Tibial artery (tissue), 4 donors: ENCODE data around the gene ACHE.

ENCODE experiments used
- DNase-seq, 2 donors: peaks; one replicate each; pipeline ENCODE4 v3.0.0-alpha.2; 2019
- H3K27ac ChIP-seq, 2 donors: fragments of 200-600 bp; sonication (generic) in 1 of 2; 1 replicate in 1 of 2; 2 replicates in 1 of 2; pipeline ENCODE4 v1.5.1; 2018 to 2019; ENCODE audit warnings: mild to moderate bottlenecking in 1 of 2
- H3K27me3 ChIP-seq, 2 donors: fragments of 200-600 bp; sonication (generic) in 1 of 2; one replicate each; pipeline versions ENCODE4 v1.5.1 to v1.6.0; 2016 to 2019
- H3K36me3 ChIP-seq, 3 donors: fragments of 200-600 bp; sonication (generic) in 2 of 3; one replicate each; pipeline ENCODE4 v1.5.1; 2016 to 2019; ENCODE audit warnings: mild to moderate bottlenecking in 2 of 3
- H3K4me1 ChIP-seq, 4 donors: fragments of 200-600 bp; sonication (generic) in 2 of 4; 1 replicate in 3 of 4; 2 replicates in 1 of 4; pipeline ENCODE4 v1.5.1; 2016 to 2019
- H3K4me3 ChIP-seq, 2 donors: fragments of 200-600 bp; sonication (generic) in 1 of 2; 1 replicate in 1 of 2; 2 replicates in 1 of 2; pipeline ENCODE4 v1.5.1; 2018 to 2019; ENCODE audit warnings: mild to moderate bottlenecking in 2 of 2
- H3K9me3 ChIP-seq, 3 donors: fragments of 200-600 bp; sonication (generic) in 1 of 3; one replicate each; pipeline ENCODE4 v1.5.1; 2016 to 2019
- intact Hi-C: fragments of 100-400 bp; cut with DNase I; formaldehyde crosslinking; loops from one replicate; pipeline ENCODE4 v1.15.0; 2023; ENCODE audit warnings: low total_unique reads
- TF ChIP-seq, protein P1 (sequence below), 2 experiments: fragments of 200-600 bp in 1 of 2; fragments of 450-650 bp in 1 of 2; IDR thresholded peaks; one replicate each; pipeline ENCODE4 v1.5.1; 2017 to 2019; ENCODE audit warnings: antibody characterized with exemption in 2 of 2, mild to moderate bottlenecking in 1 of 2, moderate library complexity in 1 of 2

The ACHE gene

DNA sequence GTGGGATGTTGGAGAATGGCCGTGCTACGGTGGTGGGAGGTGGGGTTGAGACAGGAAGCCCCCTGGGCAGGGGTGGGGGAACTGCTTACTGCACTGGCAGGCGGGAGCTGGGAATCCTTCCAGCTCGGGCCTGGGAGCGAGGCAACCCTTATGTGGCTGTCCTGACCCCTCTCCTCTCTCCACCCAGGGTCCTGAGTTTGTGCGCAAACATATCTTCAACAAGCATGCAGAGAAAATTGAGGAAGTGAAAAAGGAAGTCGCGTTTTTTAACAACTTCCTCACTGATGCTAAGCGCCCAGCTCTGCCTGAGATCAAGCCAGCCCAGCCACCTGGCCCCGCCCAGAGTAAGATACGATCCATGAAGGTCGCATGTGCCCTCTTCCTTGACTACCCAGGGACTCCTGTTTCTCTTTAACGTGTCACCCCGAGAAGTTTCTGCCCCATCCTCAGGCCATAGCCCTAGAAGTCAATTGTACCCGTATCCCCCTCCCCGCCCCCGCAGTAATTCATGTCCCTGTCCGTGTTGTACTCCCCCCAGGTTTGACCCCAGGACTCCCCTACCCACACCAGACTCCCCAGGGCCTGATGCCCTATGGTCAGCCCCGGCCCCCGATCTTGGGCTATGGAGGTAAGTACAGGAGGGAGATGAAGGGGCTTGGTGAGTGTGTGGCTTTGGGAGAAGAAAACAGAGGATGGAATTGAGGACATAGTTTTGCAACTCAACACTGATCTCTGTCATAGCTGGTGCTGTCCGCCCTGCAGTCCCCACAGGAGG, 8.0 kb downstream of the ACHE start:
- Histone ChIP-seq H3K27me3 (no peaks in the 10 kb centered on the region), H3K27ac (peak overlapping the region in 1 of 2 donors; percentile 94), H3K4me3 (no peak overlapping the region), H3K9me3 (no peaks in the 10 kb centered on the region), H3K4me1 (peaks cover 5 to 31% (median 25%) of the 10 kb centered on the region in 4 donors), H3K36me3 (peaks cover 54 to 63% (median 61%) of the 10 kb centered on the region in 3 donors)
- TF ChIP-seq, protein P1, sequence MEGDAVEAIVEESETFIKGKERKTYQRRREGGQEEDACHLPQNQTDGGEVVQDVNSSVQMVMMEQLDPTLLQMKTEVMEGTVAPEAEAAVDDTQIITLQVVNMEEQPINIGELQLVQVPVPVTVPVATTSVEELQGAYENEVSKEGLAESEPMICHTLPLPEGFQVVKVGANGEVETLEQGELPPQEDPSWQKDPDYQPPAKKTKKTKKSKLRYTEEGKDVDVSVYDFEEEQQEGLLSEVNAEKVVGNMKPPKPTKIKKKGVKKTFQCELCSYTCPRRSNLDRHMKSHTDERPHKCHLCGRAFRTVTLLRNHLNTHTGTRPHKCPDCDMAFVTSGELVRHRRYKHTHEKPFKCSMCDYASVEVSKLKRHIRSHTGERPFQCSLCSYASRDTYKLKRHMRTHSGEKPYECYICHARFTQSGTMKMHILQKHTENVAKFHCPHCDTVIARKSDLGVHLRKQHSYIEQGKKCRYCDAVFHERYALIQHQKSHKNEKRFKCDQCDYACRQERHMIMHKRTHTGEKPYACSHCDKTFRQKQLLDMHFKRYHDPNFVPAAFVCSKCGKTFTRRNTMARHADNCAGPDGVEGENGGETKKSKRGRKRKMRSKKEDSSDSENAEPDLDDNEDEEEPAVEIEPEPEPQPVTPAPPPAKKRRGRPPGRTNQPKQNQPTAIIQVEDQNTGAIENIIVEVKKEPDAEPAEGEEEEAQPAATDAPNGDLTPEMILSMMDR (IDR thresholded peaks at IDR 0.05), result no peak
- no peak for DNase-seq
- intact Hi-C loops, result no loop called here

DNA sequence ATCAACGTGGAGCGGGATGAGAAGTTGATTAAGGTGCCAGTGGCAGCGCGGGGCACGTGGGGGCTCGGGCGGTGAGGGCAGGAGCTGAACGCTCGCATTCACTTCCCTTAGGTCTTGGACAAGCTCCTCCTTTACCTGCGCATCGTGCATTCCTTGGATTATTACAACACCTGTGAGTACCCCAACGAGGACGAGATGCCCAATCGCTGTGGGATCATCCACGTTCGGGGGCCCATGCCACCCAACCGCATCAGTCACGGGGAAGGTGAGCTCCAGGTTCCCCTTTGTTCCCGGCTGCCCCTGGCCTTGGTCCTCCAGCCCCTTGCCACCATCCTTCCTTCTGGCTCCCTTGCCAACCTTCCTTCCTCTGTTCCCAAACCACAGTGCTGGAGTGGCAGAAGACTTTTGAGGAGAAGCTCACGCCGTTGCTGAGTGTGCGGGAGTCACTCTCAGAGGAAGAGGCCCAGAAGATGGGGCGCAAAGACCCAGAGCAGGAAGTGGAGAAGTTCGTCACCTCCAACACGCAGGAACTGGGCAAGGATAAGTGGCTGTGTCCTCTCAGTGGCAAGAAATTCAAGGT, 8.7 kb downstream of the ACHE start:
- H3K36me3 ChIP-seq, result peaks cover 61 to 69% (median 68%) of the 10 kb centered on the region in 3 donors
- H3K27me3 ChIP-seq, result no peaks in the 10 kb centered on the region
- H3K4me1 ChIP-seq, result peaks cover 5 to 31% (median 25%) of the 10 kb centered on the region in 4 donors
- no peak for DNase-seq
- TF ChIP-seq, protein P1 (IDR thresholded peaks at IDR 0.05), result no peak
- intact Hi-C loops, result no loop called here
- no peaks in the 10 kb centered on the region for H3K9me3 ChIP-seq
- H3K4me3 ChIP-seq, result no peak overlapping the region
- no peak overlapping the region for H3K27ac ChIP-seq

DNA sequence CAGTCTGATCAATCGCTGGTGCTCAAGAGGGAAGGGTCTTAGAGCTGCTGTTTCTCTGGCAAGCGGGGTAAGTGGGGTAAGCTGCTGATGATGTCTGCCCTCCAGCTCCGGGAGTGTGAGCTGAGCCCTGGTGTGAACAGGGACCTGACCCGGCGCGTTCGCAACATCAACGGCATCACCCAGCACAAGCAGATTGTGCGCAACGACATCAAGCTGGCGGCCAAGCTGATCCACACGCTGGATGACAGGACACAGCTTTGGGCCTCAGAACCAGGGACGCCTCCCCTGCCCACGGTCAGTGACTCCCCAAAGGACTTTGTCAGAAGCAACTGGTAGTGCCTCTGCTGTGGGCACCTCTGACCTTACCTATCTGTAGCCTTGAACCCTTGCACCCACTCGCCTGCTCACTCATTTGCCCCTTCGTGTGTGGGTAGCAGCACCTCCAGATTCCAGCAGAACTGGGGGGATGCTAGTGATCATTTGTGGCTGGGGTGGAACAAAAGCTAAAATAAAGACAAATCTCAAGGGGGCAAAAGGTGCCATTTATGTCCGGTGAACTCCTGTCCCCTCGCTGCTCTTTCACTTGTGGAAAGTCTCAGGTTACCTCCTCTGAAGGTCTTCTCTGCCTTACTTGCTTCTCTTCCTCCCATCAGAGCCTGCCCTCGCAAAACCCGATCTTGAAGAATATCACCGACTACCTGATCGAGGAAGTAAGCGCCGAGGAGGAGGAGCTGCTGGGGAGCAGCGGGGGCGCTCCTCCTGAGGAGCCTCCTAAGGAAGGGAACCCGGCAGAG, 9.3 kb downstream of the ACHE start:
- TF ChIP-seq, protein P1 (IDR thresholded peaks at IDR 0.05), result no peak
- no peaks in the 10 kb centered on the region for H3K27me3 ChIP-seq
- peaks cover 5 to 31% (median 25%) of the 10 kb centered on the region in 4 donors for H3K4me1 ChIP-seq
- H3K36me3 ChIP-seq, result peaks cover 68 to 76% (median 74%) of the 10 kb centered on the region in 3 donors
- no peaks in the 10 kb centered on the region for H3K9me3 ChIP-seq
- no peak overlapping the region for H3K4me3 ChIP-seq
- intact Hi-C loops, result no loop called here
- DNase-seq, result no peak
- H3K27ac ChIP-seq, result no peak overlapping the region

DNA sequence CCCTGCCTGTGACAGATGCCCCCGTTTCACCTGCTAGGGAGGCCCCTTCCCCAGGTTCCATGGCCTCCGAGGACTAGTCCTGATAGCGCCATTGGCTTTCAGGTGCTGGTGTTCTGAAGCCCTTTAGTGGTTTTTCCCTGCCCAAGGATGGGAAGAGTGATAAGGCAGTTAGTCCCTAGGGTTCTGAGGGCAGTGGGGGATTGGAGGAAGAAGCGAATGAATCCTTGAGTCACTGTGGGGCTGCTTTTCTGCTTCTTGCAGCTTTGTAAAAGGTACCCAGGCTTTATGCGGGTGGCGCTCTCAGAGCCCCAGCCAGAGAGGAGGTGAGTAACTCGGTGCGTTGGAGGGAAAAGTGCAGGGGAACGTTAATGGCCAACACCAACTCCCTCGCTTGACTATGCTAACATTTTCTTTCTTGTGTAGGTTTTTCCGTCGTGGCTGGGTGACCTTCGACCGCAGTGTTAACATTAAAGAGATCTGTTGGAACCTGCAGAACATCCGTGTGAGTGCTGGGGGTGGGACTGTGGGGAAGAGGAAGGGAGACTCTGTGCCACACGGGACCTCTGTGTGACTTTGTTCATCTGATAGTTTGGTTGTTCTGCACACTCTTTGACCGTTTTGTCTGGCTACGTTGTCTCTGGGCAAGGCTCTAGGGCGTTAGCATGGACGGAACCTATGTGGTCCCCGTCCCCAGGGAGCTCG, 10.1 kb downstream of the ACHE start:
- peaks cover 75 to 84% (median 79%) of the 10 kb centered on the region in 3 donors for H3K36me3 ChIP-seq
- no peak overlapping the region for H3K4me3 ChIP-seq
- TF ChIP-seq, protein P1 (IDR thresholded peaks at IDR 0.05), result no peak
- intact Hi-C loops, result no loop called here
- H3K27ac ChIP-seq, result no peak overlapping the region
- DNase-seq, result no peak
- no peaks in the 10 kb centered on the region for H3K9me3 ChIP-seq
- H3K27me3 ChIP-seq, result no peaks in the 10 kb centered on the region
- peaks cover 5 to 23% (median 18%) of the 10 kb centered on the region in 4 donors for H3K4me1 ChIP-seq

DNA sequence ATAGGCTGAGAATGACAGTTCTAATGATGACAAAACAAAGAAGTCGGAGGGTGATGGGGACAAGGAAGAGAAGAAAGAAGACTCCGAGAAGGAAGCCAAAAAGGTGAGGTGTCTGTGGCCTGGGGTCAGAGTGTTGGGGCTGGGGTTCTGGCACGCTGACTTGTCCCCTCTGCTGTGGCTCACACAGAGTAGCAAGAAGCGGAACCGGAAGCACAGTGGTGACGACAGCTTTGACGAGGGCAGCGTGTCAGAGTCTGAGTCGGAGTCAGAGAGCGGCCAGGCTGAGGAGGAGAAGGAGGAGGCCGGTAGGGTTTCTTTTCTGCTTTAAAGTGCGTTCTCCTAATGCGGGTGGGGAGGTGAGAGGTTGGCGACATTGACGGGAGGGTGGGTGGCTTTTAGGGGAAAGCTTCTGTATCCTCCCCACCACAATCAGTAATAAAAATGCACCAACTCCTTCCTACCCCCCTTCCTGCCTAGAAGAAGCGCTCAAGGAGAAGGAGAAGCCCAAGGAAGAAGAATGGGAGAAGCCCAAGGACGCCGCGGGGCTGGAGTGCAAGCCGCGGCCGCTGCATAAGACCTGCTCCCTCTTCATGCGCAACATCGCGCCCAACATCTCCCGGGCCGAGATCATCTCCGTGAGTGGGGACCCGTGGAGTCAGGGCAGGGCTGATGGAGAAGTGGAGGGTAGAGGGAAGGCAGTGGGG, 10.8 kb downstream of the ACHE start:
- H3K27me3 ChIP-seq, result no peaks in the 10 kb centered on the region
- H3K27ac ChIP-seq, result no peak overlapping the region
- no peak overlapping the region for H3K4me3 ChIP-seq
- TF ChIP-seq, protein P1 (IDR thresholded peaks at IDR 0.05), result no peak
- no peak for DNase-seq
- peaks cover 76 to 88% (median 85%) of the 10 kb centered on the region in 3 donors for H3K36me3 ChIP-seq
- no peaks in the 10 kb centered on the region for H3K9me3 ChIP-seq
- intact Hi-C loops, result no loop called here
- peaks cover 5 to 18% (median 13%) of the 10 kb centered on the region in 4 donors for H3K4me1 ChIP-seq
